ENCODE results near the gene SHANK1.
"Not testable (repeated sequence)": the region's sequence is repeated elsewhere in the genome, so short reads cannot be mapped to it uniquely, and the experiment has no call there.

The SHANK1 gene

DNA sequence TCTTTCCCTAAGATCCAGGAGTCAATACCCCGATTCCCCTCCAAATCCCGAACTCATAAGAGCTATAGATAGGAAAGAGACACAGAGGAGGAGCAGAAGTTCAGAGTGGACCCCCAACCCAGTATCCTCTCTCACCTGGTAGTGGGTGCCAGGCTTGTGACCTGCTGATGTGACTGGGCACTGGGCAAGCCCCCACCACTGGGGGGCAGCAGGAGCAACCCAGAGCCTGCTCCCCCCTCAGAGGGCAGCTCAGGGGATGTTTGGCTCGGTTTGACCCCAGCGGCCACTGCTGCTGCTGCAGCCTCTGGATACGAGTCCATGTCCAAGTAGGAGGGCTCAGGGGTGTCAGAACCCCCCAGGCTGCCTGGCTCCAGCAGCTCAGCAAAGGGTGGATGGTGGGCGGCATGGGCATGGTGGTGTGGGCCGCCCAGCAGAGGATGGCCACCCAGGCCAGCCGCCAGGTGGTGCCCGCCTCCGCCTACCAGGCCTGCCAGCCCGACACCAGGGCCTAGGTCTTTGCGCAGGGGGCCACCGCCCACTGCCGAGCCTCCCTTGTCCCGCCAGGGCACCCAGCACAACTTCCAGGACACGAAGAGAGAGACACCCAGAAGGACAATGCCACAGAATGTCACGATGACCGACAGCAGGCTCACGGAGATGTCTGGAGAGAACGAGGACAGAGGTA is 87.3 kb downstream of the SHANK1 start:
- no peak for DNase-seq

- no peak for DNase-seq
Observed at GRCh38 chr19:50629801-50630200, 89.8 kb downstream of the SHANK1 start.

- DNase-seq: no peak
Observed at GRCh38 chr19:50629194-50629593, 90.4 kb downstream of the SHANK1 start.

- DNase-seq: no peak
Observed at GRCh38 chr19:50628551-50628950, 91.1 kb downstream of the SHANK1 start.

GRCh38 chr19:50628146-50628545 is 91.5 kb downstream of the SHANK1 start:
- DNase-seq: no peak

DNA sequence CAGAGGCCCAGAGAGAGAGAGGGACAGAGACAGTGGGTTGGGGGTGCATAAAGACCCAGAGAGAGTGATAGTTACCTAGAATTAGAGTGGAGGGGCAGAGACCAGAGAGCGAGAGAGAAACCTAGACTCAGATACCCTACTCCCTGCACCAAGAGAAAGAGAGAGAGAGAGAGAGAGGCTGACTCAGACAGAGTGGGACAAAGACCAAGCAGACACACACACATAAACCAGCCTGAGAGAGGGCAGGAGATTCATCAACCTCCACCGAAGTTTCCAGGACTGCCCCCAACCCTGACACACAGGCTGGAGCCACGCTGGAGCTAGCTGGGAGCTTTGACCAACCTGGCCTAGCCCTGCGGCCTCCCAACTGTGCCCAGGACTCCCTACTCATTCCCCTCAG is 92.8 kb downstream of the SHANK1 start:
- DNase-seq: no peak

GRCh38 chr19:50626011-50626410 is 93.6 kb downstream of the SHANK1 start:
- no peak for DNase-seq

GRCh38 chr19:50624949-50625600 is 94.5 kb downstream of the SHANK1 start:
- DNase-seq: no peak

DNA sequence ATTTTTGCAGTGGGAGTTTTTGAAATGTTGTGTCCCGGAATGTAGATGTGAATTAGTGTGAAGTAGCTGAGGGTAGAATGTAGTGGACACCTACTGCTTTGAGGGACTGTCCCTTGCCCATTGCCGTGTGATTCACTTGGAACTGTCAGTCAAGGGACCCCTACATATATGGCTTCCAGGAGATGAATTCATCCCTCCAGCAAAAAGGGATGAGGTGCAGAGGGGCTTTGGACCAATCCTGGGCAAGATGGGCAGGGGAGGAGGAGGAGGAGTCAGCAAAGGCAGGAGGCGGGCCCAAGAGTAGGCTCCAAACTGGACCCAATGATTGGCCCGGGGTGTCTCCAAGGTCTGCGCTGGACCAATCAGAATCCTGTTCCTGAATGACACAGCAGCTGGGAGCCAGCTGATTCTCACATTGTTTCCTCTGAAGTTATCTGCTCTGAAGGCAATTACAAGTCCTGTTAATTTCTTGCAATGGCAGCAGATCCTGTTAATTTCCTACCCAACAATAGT is 99.2 kb downstream of the SHANK1 start:
- DNase-seq: not testable (repeated sequence)

GRCh38 chr19:50619184-50619583 is 100.4 kb downstream of the SHANK1 start:
- not testable (repeated sequence) for DNase-seq

GRCh38 chr19:50618379-50618778 is 101.2 kb downstream of the SHANK1 start:
- DNase-seq: not testable (repeated sequence)

- not testable (repeated sequence) for DNase-seq
Observed at GRCh38 chr19:50612504-50613404, 106.8 kb downstream of the SHANK1 start.
